ENCODE results near the gene CAV1. TPM values are rescaled to one million over a fixed set of nuclear protein-coding genes. Genes with fewer than 3 reads are reported as not detected.
A peak's percentile ranks its signal among the peaks of the same experiment; 100 is the strongest.

The CAV1 gene
- total RNA-seq, 1 experiment from 2014 or later, result 20.2 TPM

DNA sequence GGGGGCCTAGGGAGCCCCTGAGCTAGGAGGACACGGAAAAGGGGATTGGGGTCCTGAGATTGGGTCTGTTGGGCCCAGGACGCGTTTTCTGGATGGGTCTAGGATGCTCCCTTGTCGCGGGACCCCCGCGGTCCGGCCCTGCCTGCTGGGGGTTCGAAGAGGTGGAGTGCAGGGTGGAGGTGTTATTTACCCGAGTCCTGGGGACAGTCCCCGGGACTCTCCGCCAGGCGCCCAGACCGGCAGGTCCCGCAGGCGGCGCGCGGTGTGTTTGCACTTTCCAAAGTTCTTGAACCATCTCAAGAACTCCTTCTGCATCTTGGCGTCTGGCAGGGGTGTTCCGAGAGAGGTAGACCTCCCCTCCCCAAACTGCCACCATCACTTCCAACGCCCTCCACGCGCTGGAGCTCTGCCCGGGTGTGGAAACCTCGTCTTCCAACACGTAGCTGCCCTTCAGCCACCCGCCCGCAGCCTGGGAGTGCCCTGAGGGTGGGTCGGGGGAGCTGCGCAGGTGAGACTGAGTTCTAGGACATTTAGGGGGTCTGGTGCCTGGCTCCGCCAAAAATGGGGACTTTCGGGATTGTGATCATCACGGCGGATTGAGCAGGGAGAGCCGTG is 569 bp downstream of the CAV1 start:
- peaks cover 4% of the 10 kb centered on the region; the same call in 1 of the 2 replicates for H3K4me1 ChIP-seq (ENCODE audit: insufficient read depth, low read length)
- H3K4me1 Mint-ChIP-seq, result peaks cover 49 to 60% of the 10 kb centered on the region in 2 experiments
- H3K79me2 ChIP-seq (ENCODE audit: insufficient read depth, low read length), result no peaks in the 10 kb centered on the region

More for the DNA sequence above, 569 bp downstream of the CAV1 start:
- H2BK20ac ChIP-seq (ENCODE audit: low read depth, low read length, poor library complexity, severe bottlenecking), result no peak overlapping the region
- no peak overlapping the region for H2AK5ac ChIP-seq (ENCODE audit: insufficient read length, low read length)
- H2BK5ac ChIP-seq (ENCODE audit: insufficient read length, low read length), result no peak overlapping the region
- H3K4ac ChIP-seq (ENCODE audit: low read depth, low read length), result no peak overlapping the region
- Mint-ChIP-seq H3K9me3 (no peaks in the 10 kb centered on the region), H3K4me3 (peak overlapping the region; percentile 84 to 97), H3K27ac (peak overlapping the region in 1 of 3 experiments; percentile 61; a peak in 2 of 7 replicates), H3K36me3 (ENCODE audit: insufficient read depth in 1 of 3, low read depth in 3 of 3) (no peaks in the 10 kb centered on the region), H3K27me3 (ENCODE audit: low read depth) (peaks cover 19% of the 10 kb centered on the region)
- H3K27me3 ChIP-seq (ENCODE audit: insufficient read depth, low read length), result no peaks in the 10 kb centered on the region
- peak overlapping the region; percentile 40 for H3K9ac ChIP-seq (ENCODE audit: extremely low read depth, insufficient read length, low read length)
- H3K56ac ChIP-seq (ENCODE audit: insufficient read length, low read depth, low read length), result no peak overlapping the region
- no peak overlapping the region for H3T11ph ChIP-seq (ENCODE audit: low read length)
- no peak overlapping the region for H3K14ac ChIP-seq (ENCODE audit: insufficient read depth, low read length)
- no peak overlapping the region for H3K18ac ChIP-seq (ENCODE audit: insufficient read length, low read depth, low read length)
- no peaks in the 10 kb centered on the region for H3K9me3 ChIP-seq (ENCODE audit: control insufficient read depth, low read depth, low read length)
- peaks cover 20% of the 10 kb centered on the region for H3K23me2 ChIP-seq (ENCODE audit: insufficient read length, low read depth, low read length, poor library complexity, severe bottlenecking)
- DNase-seq, result peak; percentile 56
- peak overlapping the region; percentile 60 for H2AFZ ChIP-seq (ENCODE audit: low read length)
- no CpG with 5 or more reads among the region's 36 CpGs for WGBS (ENCODE audit: extremely low coverage, insufficient read length, low lambda C conversion rate)
- peak overlapping the region; percentile 90 for H3K4me2 ChIP-seq (ENCODE audit: insufficient read depth, insufficient read length, low read length)
- no peaks in the 10 kb centered on the region for H4K20me1 ChIP-seq (ENCODE audit: control insufficient read depth, insufficient read depth, insufficient read length)
- H3K79me1 ChIP-seq (ENCODE audit: insufficient read depth, low read depth, low read length, poor library complexity, severe bottlenecking), result no peaks in the 10 kb centered on the region
- H4K5ac ChIP-seq (ENCODE audit: insufficient read length, low read depth, low read length), result no peak overlapping the region
- H4K8ac ChIP-seq (replicated peaks; ENCODE audit: insufficient read length, low read depth, low read length), result no peak overlapping the region
- no peak overlapping the region for H2BK12ac ChIP-seq (ENCODE audit: insufficient read length, low read depth, low read length)
- no peak overlapping the region for H2BK120ac ChIP-seq (ENCODE audit: low read depth, low read length, poor library complexity, severe bottlenecking)
- no peak overlapping the region for H3K23ac ChIP-seq (ENCODE audit: insufficient read length, low read depth, low read length)
- H2BK15ac ChIP-seq (ENCODE audit: low read depth, low read length), result no peak overlapping the region
- no peak overlapping the region for H3K27ac ChIP-seq (ENCODE audit: insufficient read length, low read depth, low read length)
- H4K91ac ChIP-seq (ENCODE audit: insufficient read length, low read depth, low read length), result no peak overlapping the region
- TF ChIP-seq, protein P1, sequence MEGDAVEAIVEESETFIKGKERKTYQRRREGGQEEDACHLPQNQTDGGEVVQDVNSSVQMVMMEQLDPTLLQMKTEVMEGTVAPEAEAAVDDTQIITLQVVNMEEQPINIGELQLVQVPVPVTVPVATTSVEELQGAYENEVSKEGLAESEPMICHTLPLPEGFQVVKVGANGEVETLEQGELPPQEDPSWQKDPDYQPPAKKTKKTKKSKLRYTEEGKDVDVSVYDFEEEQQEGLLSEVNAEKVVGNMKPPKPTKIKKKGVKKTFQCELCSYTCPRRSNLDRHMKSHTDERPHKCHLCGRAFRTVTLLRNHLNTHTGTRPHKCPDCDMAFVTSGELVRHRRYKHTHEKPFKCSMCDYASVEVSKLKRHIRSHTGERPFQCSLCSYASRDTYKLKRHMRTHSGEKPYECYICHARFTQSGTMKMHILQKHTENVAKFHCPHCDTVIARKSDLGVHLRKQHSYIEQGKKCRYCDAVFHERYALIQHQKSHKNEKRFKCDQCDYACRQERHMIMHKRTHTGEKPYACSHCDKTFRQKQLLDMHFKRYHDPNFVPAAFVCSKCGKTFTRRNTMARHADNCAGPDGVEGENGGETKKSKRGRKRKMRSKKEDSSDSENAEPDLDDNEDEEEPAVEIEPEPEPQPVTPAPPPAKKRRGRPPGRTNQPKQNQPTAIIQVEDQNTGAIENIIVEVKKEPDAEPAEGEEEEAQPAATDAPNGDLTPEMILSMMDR (conservative IDR thresholded peaks at IDR 0.05), result no peak

Data from H9 (cell line).